Breast epithelium (tissue), 3 donors: Measurements from ENCODE around the gene GTF2F2.

Source experiments
- POLR2A ChIP-seq: fragments of 450-650 bp; IDR thresholded peaks from one replicate; pipeline ENCODE4 v1.6.1; 2016; ENCODE audit warnings: antibody characterized with exemption, mild to moderate bottlenecking, moderate library complexity
- POLR2AphosphoS5 ChIP-seq, 3 donors: sonication (generic); formaldehyde crosslinking; IDR thresholded peaks; one replicate each; pipeline ENCODE4 v1.6.1; 2017; ENCODE audit warnings: antibody characterized with exemption in 3 of 3

GRCh38 chr13:45220403-45220802, 100.1 kb downstream of the GTF2F2 start:
- TF ChIP-seq POLR2AphosphoS5 (IDR thresholded peaks at IDR 0.05): no peak
- TF ChIP-seq POLR2A: no peak
